Ovary (tissue), 9 donors: ENCODE measurements around the gene VCAN. TPM values are rescaled to one million over a fixed set of nuclear protein-coding genes. Genes with fewer than 3 reads are reported as not detected.

Experiments
- DNase-seq, 5 donors: peaks; one replicate each; pipeline ENCODE4 v3.0.0-alpha.2; 2019 to 2020
- H3K27ac ChIP-seq, 2 donors: fragments of 200-600 bp; one replicate each; pipeline versions ENCODE4 v1.5.1 to v1.8.0; 2019 to 2022
- H3K27me3 ChIP-seq: fragments of 200-600 bp; one replicate; pipeline ENCODE4 v1.8.0; 2022
- H3K36me3 ChIP-seq: fragments of 200-600 bp; sonication (generic); one replicate; pipeline ENCODE4 v1.5.1; 2019
- H3K4me1 ChIP-seq: one replicate; pipeline ENCODE4 v1.8.1; 2013; ENCODE audit warnings: mild to moderate bottlenecking, moderate library complexity; ENCODE audit not compliant: insufficient read depth
- H3K4me3 ChIP-seq: fragments of 200-600 bp; sonication (generic); one replicate; pipeline ENCODE4 v1.5.1; 2017
- H3K9me3 ChIP-seq, 2 donors: fragments of 200-600 bp in 1 of 2; sonication (generic) in 1 of 2; one replicate each; pipeline versions ENCODE4 v1.5.1 to v1.8.1; 2013 to 2019; ENCODE audit warnings: mild to moderate bottlenecking in 1 of 2, moderate library complexity in 1 of 2
- CTCF ChIP-seq, 3 donors: fragments of 450-650 bp in 2 of 3; fragments of 200-600 bp in 1 of 3; IDR thresholded peaks; one replicate each; pipeline versions ENCODE4 v1.5.1 to v1.8.0; 2016 to 2022; ENCODE audit warnings: antibody characterized with exemption in 3 of 3, mild to moderate bottlenecking in 1 of 3
- EP300 ChIP-seq: sonication (generic); formaldehyde crosslinking; IDR thresholded peaks from one replicate; pipeline ENCODE4 v1.6.1; 2017; ENCODE audit warnings: antibody characterized with exemption
- POLR2A ChIP-seq: fragments of 450-650 bp; IDR thresholded peaks from one replicate; pipeline ENCODE4 v1.6.1; 2017; ENCODE audit warnings: antibody characterized with exemption, mild to moderate bottlenecking, moderate library complexity
- WGBS, 3 donors: extraction: QIAGEN DNeasy Blood & Tissue Kit in 1 of 3; methylation state at CpG; one replicate each; pipeline versions ENCODE4 v1.1.5 to v1.1.7; 2013 to 2017; 5-methylcytosine and 5-hydroxymethylcytosine counted together
- intact Hi-C, 4 donors: fragments of 100-400 bp; cut with DNase I; formaldehyde crosslinking; loops; one replicate each; pipeline versions ENCODE4 v1.11.0 to v1.15.1; 2022 to 2023
- polyA plus RNA-seq, 2 donors: library from polyadenylated mRNA; stranded (reverse); fragments of 200-250 nt in 1 of 2; fragments of 350-450 nt in 1 of 2; fragmentation: Illumina TruSeq in 1 of 2; extraction: RNeasy Lipid Tissue Mini Kit (QIAGEN cat#74804) in 1 of 2; gene quantifications; one replicate each; pipeline ENCODE4 v1.2.3, GENCODE V29; 2013 to 2014
- total RNA-seq, 7 donors: library from RNA; depleted of rRNA in 2 of 7; stranded (reverse); fragments of >200 nt in 2 of 7; fragmentation: NEBNext Ultra II Directional in 3 of 7; extraction: Animal tissue kit (Norgen Biotek cat#: 25700) in 3 of 7; gene quantifications; one replicate each; pipeline versions ENCODE4 v1.1.0 to v1.2.4, GENCODE V29; 2016 to 2023
- donor health status: DM: no; HTN: no; CAD: no; lungs with moderate emphysema.
- donor health status: DM: no; HTN: no; CAD: no.
- donor health status: Bipolar disorder and iron deficiency.
- donor health status: DM: yes; HTN: yes; CAD: no.
- donor health status: DM: no; HTN: no; CAD: no.
- donor health status: DM: yes; HTN: yes; CAD: no.

Gene VCAN
- total and polyA plus RNA-seq, 9 donors, result 2.2 to 21.3 (median 7.3) TPM

GRCh38 chr5:83538786-83539462 lies 67.4 kb downstream of the VCAN start:
- intact Hi-C loops, result no loop called here
- Histone ChIP-seq H3K9me3 (no peaks in the 10 kb centered on the region), H3K4me3 (no peak overlapping the region), H3K27ac (no peak overlapping the region), H3K36me3 (no peaks in the 10 kb centered on the region), H3K4me1 (no peaks in the 10 kb centered on the region), H3K27me3 (no peaks in the 10 kb centered on the region)
- no peak for TF ChIP-seq POLR2A
- TF ChIP-seq CTCF (IDR thresholded peaks at IDR 0.05), result no peak
- TF ChIP-seq EP300, result no peak
- WGBS, 3 donors, result 92 to 94% (median 94%) methylated on average over 4 of the region's 4 CpGs
- DNase-seq, result no peak

- TF ChIP-seq POLR2A (no peak), CTCF (IDR thresholded peaks at IDR 0.05) (no peak), EP300 (no peak)
Observed at GRCh38 chr5:83539463-83539790, 67.9 kb downstream of the VCAN start.

GRCh38 chr5:83540105-83540504 lies 68.6 kb downstream of the VCAN start:
- H3K4me1 ChIP-seq, result no peaks in the 10 kb centered on the region
- no peaks in the 10 kb centered on the region for H3K9me3 ChIP-seq
- H3K27me3 ChIP-seq, result no peaks in the 10 kb centered on the region
- no peak for DNase-seq
- intact Hi-C loops, result no loop called here
- H3K36me3 ChIP-seq, result no peaks in the 10 kb centered on the region
- WGBS, 3 donors, result 96 to 100% (median 98%) methylated on average over 2 of the region's 2 CpGs
- H3K27ac ChIP-seq, result no peak overlapping the region
- TF ChIP-seq POLR2A, result no peak
- H3K4me3 ChIP-seq, result no peak overlapping the region

More at GRCh38 chr5:83539463-83539790, 67.9 kb downstream of the VCAN start:
- H3K4me1 ChIP-seq, result no peaks in the 10 kb centered on the region
- H3K36me3 ChIP-seq, result no peaks in the 10 kb centered on the region
- no peaks in the 10 kb centered on the region for H3K9me3 ChIP-seq
- H3K4me3 ChIP-seq, result no peak overlapping the region
- no peak for DNase-seq
- H3K27ac ChIP-seq, result no peak overlapping the region
- WGBS, 3 donors, result 95 to 100% (median 96%) methylated on average over 1 of the region's 1 CpG
- no peaks in the 10 kb centered on the region for H3K27me3 ChIP-seq
- intact Hi-C loops, result no loop called here

GRCh38 chr5:83540783-83541182 lies 69.2 kb downstream of the VCAN start:
- Histone ChIP-seq H3K27me3 (no peaks in the 10 kb centered on the region), H3K36me3 (no peaks in the 10 kb centered on the region), H3K4me1 (no peaks in the 10 kb centered on the region), H3K4me3 (no peak overlapping the region), H3K27ac (no peak overlapping the region), H3K9me3 (no peaks in the 10 kb centered on the region)
- intact Hi-C loops, result no loop called here
- no peak for DNase-seq
- TF ChIP-seq POLR2A (no peak), CTCF (IDR thresholded peaks at IDR 0.05) (no peak), EP300 (no peak)
- 79 to 94% (median 93%) methylated on average over 3 of the region's 3 CpGs for WGBS, 3 donors

GRCh38 chr5:83542839-83543238 lies 71.3 kb downstream of the VCAN start:
- intact Hi-C loops, result no loop called here
- 87 to 100% (median 94%) methylated on average over 1 of the region's 1 CpG for WGBS, 3 donors
- H3K9me3 ChIP-seq, result no peaks in the 10 kb centered on the region
- no peak overlapping the region for H3K4me3 ChIP-seq
- no peaks in the 10 kb centered on the region for H3K27me3 ChIP-seq
- TF ChIP-seq POLR2A, result no peak
- no peak for TF ChIP-seq EP300
- TF ChIP-seq CTCF (IDR thresholded peaks at IDR 0.05), result no peak
- H3K27ac ChIP-seq, result no peak overlapping the region
- H3K4me1 ChIP-seq, result no peaks in the 10 kb centered on the region
- no peaks in the 10 kb centered on the region for H3K36me3 ChIP-seq
- no peak for DNase-seq
